ENCODE results near the gene APP.

APP gene

GRCh38 chr21:25959799-25960198, 210.8 kb downstream of the APP start:
- H3K27ac ChIP-seq (ENCODE audit: extremely low read depth, low read depth, low read length): no peak overlapping the region
- ChIA-PET POLR2A (no interaction called here), CTCF (no interaction called here)
- no peaks in the 10 kb centered on the region for H3K4me1 ChIP-seq (ENCODE audit: control insufficient read depth, insufficient read depth, low read length)
- H3K4me3 ChIP-seq (ENCODE audit: low read depth, low read length): no peak overlapping the region
- peaks cover 19 to 20% of the 10 kb centered on the region in 2 experiments for H3K36me3 ChIP-seq (ENCODE audit: control insufficient read depth in 2 of 2, insufficient read depth in 1 of 2, low read length in 2 of 2)
- no peak for TF ChIP-seq ZNF148 (tag by site-specific recombination; IDR thresholded peaks at IDR 0.05; ENCODE audit: borderline replicate concordance)
- TF ChIP-seq ZNF548 (tag by site-specific recombination; IDR thresholded peaks at IDR 0.05): no peak
- TF ChIP-seq, protein P1, sequence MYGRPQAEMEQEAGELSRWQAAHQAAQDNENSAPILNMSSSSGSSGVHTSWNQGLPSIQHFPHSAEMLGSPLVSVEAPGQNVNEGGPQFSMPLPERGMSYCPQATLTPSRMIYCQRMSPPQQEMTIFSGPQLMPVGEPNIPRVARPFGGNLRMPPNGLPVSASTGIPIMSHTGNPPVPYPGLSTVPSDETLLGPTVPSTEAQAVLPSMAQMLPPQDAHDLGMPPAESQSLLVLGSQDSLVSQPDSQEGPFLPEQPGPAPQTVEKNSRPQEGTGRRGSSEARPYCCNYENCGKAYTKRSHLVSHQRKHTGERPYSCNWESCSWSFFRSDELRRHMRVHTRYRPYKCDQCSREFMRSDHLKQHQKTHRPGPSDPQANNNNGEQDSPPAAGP (tag by site-specific recombination; IDR thresholded peaks at IDR 0.05): no peak
- TF ChIP-seq ZNF768 (tag by site-specific recombination; IDR thresholded peaks at IDR 0.05): no peak
- no peak for TF ChIP-seq ZNF391 (tag by site-specific recombination; IDR thresholded peaks at IDR 0.05; ENCODE audit: borderline replicate concordance, low read depth)
- no peak for TF ChIP-seq ZNF416 (tag by site-specific recombination; IDR thresholded peaks at IDR 0.05)
- no peak for TF ChIP-seq SP3 (tag by site-specific recombination; IDR thresholded peaks at IDR 0.05)
- H3K9me3 ChIP-seq (ENCODE audit: control insufficient read depth, insufficient read depth, low read depth, low read length): no peaks in the 10 kb centered on the region

DNA sequence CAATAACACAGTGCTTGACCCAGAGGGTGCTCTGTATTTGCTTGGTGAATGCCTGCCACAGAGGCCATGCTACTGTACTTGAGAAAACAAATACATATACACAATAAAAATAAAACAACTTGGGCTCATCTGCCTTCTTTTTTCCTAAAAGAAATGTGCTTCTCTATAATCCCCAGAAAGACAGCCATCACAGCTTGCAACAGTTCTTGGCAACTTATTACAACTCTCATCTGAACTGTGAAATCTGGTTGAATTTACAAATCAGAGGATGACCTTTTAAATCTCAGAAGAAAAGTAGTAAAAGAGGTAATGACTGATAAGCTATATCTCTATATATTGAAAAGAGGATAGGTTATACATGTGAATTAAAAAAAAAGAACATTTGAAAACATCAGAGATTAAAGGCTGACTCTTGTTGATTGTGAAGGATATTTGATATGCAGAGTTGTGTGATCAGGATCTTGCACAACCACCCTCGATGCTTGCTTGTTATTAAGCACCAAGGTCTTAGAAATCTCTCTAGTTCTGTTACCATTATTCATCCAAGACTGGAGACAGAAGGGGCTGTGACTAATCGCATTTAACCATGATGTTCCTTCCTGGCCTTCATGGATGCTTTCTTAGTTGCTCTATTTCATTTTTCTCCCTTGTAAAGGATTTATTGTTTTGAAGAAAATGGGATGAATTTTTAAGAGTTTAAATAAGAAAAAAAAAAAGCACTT, 213.4 kb downstream of the APP start:
- H3K36me3 ChIP-seq (ENCODE audit: control insufficient read depth in 2 of 2, insufficient read depth in 1 of 2, low read length in 2 of 2): peaks cover 15 to 40% of the 10 kb centered on the region in 2 experiments
- H3K27ac ChIP-seq (ENCODE audit: extremely low read depth, low read depth, low read length): no peak overlapping the region
- ChIA-PET POLR2A (no interaction called here), CTCF (no interaction called here)
- no peak overlapping the region for H3K4me3 ChIP-seq (ENCODE audit: low read depth, low read length)
- TF ChIP-seq, protein P2, sequence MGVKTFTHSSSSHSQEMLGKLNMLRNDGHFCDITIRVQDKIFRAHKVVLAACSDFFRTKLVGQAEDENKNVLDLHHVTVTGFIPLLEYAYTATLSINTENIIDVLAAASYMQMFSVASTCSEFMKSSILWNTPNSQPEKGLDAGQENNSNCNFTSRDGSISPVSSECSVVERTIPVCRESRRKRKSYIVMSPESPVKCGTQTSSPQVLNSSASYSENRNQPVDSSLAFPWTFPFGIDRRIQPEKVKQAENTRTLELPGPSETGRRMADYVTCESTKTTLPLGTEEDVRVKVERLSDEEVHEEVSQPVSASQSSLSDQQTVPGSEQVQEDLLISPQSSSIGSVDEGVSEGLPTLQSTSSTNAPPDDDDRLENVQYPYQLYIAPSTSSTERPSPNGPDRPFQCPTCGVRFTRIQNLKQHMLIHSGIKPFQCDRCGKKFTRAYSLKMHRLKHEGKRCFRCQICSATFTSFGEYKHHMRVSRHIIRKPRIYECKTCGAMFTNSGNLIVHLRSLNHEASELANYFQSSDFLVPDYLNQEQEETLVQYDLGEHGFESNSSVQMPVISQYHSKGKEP (tag by site-specific recombination; IDR thresholded peaks at IDR 0.05): no peak
- TF ChIP-seq ZNF555 (tag by site-specific recombination; conservative IDR thresholded peaks at IDR 0.05): no peak
- TF ChIP-seq TRIM28 (IDR thresholded peaks at IDR 0.05; ENCODE audit: borderline replicate concordance, low read length): no peak
- no peak for TF ChIP-seq ZNF626 (tag by site-specific recombination; IDR thresholded peaks at IDR 0.05)
- no peak for TF ChIP-seq ZNF10 (tag by site-specific recombination; IDR thresholded peaks at IDR 0.05)
- no peak for TF ChIP-seq ZBTB17 (tag by site-specific recombination; IDR thresholded peaks at IDR 0.05)
- TF ChIP-seq HOXC10 (CRISPR knock-in tag; IDR thresholded peaks at IDR 0.05): no peak
- no peak for TF ChIP-seq ZNF202 (tag by site-specific recombination; IDR thresholded peaks at IDR 0.05; ENCODE audit: borderline replicate concordance)
- TF ChIP-seq ZNF423 (tag by site-specific recombination; IDR thresholded peaks at IDR 0.05): no peak
- no peak for TF ChIP-seq BCL6B (tag by site-specific recombination; IDR thresholded peaks at IDR 0.05)
- TF ChIP-seq OSR2 (tag by site-specific recombination; IDR thresholded peaks at IDR 0.05): no peak
- TF ChIP-seq ZNF174 (tag by site-specific recombination; IDR thresholded peaks at IDR 0.05): no peak
- no peak for TF ChIP-seq ZNF132 (tag by site-specific recombination; IDR thresholded peaks at IDR 0.05; ENCODE audit: borderline replicate concordance)
- TF ChIP-seq, protein P3, sequence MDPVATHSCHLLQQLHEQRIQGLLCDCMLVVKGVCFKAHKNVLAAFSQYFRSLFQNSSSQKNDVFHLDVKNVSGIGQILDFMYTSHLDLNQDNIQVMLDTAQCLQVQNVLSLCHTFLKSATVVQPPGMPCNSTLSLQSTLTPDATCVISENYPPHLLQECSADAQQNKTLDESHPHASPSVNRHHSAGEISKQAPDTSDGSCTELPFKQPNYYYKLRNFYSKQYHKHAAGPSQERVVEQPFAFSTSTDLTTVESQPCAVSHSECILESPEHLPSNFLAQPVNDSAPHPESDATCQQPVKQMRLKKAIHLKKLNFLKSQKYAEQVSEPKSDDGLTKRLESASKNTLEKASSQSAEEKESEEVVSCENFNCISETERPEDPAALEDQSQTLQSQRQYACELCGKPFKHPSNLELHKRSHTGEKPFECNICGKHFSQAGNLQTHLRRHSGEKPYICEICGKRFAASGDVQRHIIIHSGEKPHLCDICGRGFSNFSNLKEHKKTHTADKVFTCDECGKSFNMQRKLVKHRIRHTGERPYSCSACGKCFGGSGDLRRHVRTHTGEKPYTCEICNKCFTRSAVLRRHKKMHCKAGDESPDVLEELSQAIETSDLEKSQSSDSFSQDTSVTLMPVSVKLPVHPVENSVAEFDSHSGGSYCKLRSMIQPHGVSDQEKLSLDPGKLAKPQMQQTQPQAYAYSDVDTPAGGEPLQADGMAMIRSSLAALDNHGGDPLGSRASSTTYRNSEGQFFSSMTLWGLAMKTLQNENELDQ (tag by site-specific recombination; IDR thresholded peaks at IDR 0.05; ENCODE audit: low read depth): no peak
- no peak for TF ChIP-seq FEZF1 (tag by site-specific recombination; IDR thresholded peaks at IDR 0.05)
- TF ChIP-seq GFI1B (tag by site-specific recombination; IDR thresholded peaks at IDR 0.05): no peak
- TF ChIP-seq ZNF138 (tag by site-specific recombination; IDR thresholded peaks at IDR 0.05; ENCODE audit: borderline replicate concordance): no peak
- no peaks in the 10 kb centered on the region for H3K4me1 ChIP-seq (ENCODE audit: control insufficient read depth, insufficient read depth, low read length)
- H3K9me3 ChIP-seq (ENCODE audit: control insufficient read depth, insufficient read depth, low read depth, low read length): no peaks in the 10 kb centered on the region

All from HEK293 (cell line).